NCI-H2107 treated with DMSO at 0.1 percent for 48 hours (cell line): ENCODE measurements around the gene AAK1.
A peak's percentile ranks its signal among the peaks of the same experiment; 100 is the strongest.
"Not testable (repeated sequence)": the region's sequence is repeated elsewhere in the genome, so short reads cannot be mapped to it uniquely, and the experiment has no call there.

Source experiments
- DNase-seq: peaks from one replicate; lab custom pipeline; 2025; ENCODE audit not compliant: unreplicated experiment; lab: John Stamatoyannopoulos, UW

The AAK1 gene

GRCh38 chr2:69643602-69644505 is at the start of gene AAK1:
TSS of gene AAK1 (minus strand) at chr2:69643739. CDS start at chr2:69643040, 699 bp downstream.
- DNase-seq: peak; percentile 76

GRCh38 chr2:69692424-69692823 is 48.9 kb upstream of the AAK1 start:
- no peak for DNase-seq

- no peak for DNase-seq
Measured at GRCh38 chr2:69689969-69690368, 46.4 kb upstream of the AAK1 start.

DNA sequence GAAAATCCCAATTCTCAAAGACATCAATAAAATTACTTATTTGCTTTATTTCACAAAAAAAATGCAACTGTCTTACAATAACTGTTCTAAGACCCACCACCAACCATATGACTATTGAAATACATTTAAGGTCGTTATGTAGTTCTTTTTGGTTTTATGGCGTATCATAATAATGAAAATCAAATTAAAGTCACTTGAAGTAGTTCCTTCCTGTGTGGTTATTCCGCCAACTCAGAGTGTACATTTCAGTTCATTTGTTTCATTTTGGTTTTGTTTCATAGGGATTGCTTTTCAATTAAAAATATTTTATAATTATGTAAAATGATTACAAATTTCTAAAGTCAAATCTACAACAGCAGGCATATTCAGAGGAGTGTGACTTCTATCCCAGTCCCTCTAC is 45.9 kb upstream of the AAK1 start:
- DNase-seq: no peak

DNA sequence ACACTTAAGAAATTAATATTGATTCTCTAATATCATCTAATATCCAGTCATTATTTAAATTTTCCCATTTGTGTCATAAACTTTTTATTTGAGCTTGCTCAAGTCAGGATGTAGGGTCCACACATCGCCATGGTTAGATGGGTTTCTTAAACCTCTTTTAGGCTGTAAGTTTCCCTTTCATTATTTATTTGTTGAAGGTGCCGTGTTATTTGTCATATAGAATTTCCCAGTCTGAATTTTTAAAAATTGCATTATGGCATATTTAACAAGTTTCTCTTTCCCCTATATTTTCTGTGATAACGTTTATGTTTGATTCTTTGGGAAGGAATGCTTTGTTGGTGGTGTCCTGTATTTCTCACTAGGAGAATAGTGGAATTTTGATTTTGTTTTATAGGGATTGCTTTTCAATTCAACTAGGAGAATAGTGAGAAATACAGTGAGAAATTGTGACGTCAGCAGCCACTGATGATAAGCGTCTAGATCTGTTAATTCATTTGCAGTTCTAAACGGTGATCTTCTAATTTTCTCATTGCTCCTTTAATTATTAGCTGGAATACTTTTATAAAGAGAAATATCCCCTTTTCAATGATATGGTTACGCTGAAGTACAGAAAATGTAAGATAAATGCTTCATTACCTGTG is 44.6 kb upstream of the AAK1 start:
- no peak for DNase-seq

GRCh38 chr2:69686813-69687212 is 43.3 kb upstream of the AAK1 start:
- DNase-seq: no peak

DNA sequence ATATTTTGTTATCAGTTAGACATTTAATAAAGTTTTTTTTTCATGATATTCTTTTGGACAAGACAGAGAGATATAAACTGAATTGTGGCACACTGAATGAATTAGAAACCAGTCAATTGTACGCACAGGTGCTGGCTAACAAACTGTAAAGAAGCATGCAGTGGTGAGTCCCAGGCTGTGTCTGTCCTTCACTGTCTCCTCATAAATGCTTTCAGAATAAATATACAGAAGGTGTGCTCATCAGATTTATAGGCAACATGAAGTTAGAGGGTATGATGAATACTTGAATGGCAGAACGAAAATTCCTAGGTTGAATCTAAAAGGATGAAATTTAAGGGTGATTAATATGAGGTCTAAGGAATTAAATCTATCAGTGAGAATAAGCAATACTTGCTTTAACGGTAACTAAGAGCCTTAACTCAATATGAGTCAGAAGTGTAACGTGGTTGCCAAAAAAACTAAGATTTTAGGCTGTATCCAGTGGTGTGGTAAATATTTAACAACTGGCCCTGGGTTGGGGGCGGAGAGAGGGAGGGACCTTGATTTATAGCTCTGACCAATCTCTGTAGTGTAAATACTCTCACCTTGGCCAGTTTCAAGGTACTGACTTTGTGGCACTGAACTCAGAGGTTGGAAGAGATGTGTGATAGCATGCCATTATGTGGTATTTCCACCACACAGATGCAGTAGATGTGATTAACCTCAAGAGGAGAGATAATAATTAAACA is 41.9 kb upstream of the AAK1 start:
- DNase-seq: no peak

GRCh38 chr2:69683170-69683971 is 39.8 kb upstream of the AAK1 start:
- DNase-seq: no peak

DNA sequence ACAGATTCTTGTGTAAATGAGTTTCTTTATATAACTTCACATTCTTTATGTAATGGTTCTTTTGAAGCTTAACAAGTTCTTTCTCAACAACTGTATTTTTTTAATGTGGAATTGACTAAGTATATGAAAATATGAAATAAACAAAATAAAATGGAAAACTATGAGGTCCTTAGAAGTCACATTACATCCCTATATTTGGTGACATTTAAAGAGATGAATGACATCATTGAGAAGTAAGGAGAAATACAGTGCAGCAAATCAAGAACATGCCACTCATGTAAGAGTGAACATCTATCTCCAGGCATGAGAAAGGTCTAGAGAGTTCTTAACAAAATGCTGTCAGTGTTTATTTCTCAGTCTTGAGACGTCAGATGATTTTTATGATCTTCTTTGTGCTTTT is 39.0 kb upstream of the AAK1 start:
- DNase-seq: no peak

DNA sequence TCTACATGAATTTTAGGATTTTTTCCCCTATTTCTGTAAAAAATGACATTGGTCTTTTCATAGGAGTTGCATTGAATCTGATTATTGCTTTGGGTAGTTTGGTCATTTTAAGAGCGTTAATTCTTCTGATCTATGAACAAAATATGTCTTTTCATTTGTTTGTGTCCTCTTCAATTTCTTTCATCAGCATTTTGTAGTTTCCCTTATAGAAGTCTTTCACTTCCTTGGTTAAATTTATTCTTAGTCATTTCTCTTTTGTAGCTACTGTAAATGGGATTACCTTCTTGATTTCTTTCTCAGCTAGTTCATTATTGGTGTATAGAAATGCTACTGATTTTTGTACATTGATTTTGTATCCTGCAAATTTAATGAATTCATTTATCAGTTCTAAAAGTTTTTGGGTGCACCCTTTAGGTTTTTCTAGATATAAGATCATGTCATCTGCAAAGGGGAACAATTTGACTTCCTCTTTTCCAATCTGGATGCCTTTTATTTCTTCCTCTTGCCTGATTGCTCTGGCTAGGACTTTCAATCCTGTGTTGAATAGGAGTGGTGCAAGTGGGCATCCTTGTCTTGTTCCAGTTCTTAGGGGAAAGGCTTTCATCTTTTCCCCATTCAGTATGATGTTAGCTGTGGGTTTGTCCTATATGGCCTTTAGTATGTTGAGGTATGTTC is 36.6 kb upstream of the AAK1 start:
- DNase-seq: no peak

DNA sequence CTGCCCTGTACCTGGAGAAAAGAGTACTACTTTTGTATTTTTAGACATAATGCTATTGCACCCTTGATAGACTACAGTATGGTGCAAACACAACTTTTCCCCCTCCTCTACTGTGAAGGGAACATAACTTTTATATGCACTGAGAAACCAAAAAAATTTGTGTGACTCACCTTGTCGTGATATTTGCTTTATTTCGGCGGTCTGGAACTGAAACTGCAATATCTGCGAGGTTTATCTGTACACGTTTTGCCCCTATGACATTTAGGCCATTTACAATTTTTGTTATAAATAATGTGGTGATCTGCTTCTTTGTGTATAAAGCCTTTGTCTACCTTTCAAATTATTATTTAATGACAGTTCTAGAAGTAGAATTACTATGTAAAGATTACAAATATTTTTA is 34.4 kb upstream of the AAK1 start:
- DNase-seq: no peak

DNA sequence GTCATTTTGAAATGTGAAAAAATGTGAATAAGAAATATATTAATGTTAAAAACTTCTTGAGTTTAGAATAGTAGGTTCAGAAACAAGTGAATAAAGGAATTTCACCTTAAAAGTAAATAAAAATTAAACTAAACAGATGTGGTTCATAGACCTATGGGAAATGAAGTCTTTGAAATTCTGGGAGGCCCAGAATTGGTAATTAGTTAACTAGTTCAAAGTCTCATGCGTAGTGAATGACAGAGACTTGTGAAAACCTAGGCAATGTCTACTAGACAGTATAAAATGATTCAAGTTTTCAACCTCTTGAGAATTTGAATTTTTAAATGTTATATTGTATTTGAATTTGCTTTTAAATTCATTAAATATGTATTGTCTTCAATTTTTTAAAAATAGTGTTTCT is 32.6 kb upstream of the AAK1 start:
- DNase-seq: no peak

DNA sequence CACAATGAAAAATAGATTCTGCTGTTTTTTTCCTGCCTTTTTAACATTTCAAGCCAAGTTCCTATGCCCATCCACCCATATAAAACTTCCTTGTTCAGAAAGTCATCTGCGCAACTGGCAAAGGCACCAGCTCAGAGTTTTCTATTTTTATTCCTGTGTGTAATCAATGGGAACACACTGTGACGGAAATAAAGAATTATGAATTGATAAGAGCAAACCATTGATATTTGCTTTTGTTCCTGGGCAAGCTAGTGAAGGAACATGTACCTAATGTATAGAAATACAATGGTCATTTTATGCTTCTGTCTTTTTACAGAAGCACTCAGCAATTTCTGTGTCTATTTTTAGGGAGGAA is 30.8 kb upstream of the AAK1 start:
- DNase-seq: no peak

DNA sequence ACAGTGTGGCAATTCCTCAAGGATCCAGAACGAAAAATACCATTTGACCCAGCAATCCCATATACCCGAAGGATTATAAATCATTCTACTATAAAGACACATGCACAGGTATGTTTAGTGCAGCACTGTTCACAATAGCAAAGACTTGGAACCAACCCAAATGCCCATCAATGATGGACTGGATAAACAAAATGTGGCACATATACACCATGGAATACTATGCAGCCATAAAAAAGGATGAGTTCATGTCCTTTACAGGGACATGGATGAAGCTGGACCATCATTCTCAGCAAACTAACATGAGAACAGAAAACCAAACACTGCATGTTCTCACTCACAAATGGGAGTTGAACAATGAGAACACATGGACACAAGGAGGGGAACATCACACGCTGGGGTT is 29.6 kb upstream of the AAK1 start:
- DNase-seq: not testable (repeated sequence)

GRCh38 chr2:69669666-69670065 is 26.1 kb upstream of the AAK1 start:
- DNase-seq: no peak

- DNase-seq: no peak
Measured at GRCh38 chr2:69668598-69668997, 25.1 kb upstream of the AAK1 start.

DNA sequence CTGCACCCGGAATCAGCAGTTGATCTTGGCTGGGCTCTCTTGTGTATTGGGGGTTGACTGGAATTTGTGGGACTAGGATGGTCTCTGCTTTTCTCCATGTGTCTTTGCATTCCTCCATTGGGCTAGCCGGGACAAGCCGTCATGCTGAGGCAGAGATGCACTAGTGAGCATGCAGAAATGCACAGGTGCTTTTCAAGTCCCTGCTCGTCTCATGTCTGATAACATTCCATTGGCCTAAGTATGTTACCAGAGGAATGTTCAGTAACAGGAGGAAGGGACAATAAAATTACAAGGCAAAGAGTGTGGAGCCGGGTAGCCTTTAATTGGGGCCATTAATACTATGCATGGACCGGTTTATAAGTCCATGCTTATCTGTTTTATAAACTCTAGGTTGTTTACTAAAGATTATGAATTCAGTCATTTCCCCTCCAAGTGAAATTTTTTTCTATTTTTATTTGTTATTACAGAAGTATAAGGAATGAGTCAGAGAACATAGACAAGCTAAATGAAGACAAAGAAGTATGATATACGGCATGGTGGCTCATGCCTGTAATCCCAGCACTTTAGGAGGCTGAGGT is 24.4 kb upstream of the AAK1 start:
- DNase-seq: no peak

DNA sequence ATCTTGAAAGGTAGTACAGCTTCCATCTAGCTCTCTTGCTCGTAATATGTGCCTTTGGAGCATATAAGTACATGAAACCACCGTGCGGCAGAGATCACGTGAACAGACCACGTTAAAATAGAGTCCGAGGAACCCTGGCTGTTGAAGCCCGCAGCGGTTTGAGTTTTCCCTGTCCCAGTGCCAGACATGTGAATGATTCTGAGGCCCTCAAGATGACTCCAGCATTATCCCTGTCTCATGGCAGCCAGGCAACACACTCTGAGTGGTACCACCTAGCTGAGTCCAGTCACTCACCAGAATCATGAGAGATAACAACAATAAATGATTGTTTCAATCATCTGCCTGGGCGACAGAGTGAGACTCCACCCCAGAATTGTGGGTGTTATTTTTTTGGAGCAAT is 21.6 kb upstream of the AAK1 start:
- no peak for DNase-seq

DNA sequence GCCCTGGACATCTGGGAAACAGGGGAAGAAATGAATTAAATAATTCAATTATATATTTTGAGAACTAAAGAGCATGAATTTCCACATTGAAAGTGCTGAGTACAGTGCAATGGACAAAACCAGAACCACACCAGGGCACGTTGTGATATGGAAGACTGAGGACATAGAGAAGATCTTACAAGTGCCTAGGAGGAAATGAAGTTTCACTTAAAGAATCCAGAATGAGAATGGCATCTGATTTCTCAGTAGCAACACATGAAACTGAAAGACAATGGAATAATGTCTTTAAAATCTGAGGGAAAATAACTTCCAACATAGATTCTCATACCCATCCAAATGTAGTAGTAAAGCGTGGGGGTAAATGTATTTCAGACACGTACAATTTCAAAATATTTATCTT is 20.3 kb upstream of the AAK1 start:
- no peak for DNase-seq

- DNase-seq: not testable (repeated sequence)
Measured at GRCh38 chr2:69662547-69662946, 19.0 kb upstream of the AAK1 start.
